GM12872 (cell line): ENCODE data around the gene RPGRIP1L.

Experiments
- TF ChIP-seq, protein P1 (sequence below): IDR thresholded peaks from 3 replicates; pipeline ENCODE4 v1.5.1; 2011; ENCODE audit warnings: low read depth, mild to moderate bottlenecking, low read length, moderate library complexity; ENCODE audit not compliant: insufficient read depth

Gene RPGRIP1L

GRCh38 chr16:53563426-53563825 lies 140.2 kb downstream of the RPGRIP1L start:
- TF ChIP-seq, protein P1, sequence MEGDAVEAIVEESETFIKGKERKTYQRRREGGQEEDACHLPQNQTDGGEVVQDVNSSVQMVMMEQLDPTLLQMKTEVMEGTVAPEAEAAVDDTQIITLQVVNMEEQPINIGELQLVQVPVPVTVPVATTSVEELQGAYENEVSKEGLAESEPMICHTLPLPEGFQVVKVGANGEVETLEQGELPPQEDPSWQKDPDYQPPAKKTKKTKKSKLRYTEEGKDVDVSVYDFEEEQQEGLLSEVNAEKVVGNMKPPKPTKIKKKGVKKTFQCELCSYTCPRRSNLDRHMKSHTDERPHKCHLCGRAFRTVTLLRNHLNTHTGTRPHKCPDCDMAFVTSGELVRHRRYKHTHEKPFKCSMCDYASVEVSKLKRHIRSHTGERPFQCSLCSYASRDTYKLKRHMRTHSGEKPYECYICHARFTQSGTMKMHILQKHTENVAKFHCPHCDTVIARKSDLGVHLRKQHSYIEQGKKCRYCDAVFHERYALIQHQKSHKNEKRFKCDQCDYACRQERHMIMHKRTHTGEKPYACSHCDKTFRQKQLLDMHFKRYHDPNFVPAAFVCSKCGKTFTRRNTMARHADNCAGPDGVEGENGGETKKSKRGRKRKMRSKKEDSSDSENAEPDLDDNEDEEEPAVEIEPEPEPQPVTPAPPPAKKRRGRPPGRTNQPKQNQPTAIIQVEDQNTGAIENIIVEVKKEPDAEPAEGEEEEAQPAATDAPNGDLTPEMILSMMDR = no peak

DNA sequence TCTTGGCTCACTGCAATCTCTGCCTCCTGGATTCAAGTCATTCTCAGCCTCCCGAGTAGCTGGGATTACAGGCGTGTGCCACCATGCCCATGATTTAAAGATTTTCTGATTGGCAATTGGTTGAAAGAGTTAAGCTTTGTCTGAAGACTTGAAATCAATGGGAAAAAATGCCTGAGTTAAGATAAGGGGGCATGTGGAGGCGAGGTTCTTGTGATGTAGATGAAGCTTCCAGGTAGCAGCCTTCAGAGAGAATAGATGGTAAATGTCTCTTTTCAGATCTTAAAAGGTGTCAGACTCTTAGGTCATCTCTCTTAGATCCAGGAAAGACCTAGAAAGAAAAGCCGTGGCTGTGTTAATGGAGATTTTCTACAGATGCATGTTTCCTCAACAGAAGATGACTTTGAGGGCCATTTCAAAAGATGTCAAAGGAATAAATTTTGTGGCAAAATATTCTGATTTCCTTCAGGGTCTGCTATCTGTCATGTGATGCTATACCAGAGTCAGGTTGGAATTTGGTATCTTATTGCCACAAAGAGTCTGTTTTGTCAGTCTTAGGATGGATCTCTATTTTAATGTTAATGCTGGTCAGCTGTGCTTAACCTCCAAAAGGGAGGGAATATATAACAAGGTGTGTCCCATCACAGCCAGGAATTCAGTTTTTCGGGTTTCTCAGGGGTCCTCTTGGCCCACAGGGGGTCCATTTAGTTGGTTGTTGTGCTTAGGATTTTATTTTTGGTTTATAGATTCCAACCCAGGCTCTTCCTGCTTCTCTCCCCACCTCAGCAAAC lies 142.4 kb downstream of the RPGRIP1L start:
- TF ChIP-seq, protein P1 = no peak

GRCh38 chr16:53559270-53559951 lies 144.2 kb downstream of the RPGRIP1L start:
- TF ChIP-seq, protein P1 = no peak

DNA sequence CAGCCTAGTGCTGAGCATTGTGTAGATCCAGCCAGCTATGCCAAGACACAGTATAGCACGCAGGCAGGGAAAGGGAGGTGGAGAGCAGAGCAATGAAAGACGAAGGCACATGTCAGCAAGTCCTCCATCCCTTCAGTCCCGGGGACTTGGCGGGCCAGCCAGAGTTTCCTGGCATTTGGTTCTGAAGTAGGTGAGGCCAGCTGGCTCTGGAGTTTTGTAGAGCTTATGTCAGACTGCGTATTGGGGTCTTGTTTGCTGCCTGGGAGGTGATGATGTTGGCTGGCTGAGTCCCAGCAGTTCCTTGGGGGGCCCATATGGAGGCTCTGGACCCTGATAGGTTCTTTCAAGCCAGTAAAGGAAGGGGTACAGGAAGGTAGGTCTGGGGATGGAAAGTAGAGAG lies 144.9 kb downstream of the RPGRIP1L start:
- TF ChIP-seq, protein P1 = no peak

DNA sequence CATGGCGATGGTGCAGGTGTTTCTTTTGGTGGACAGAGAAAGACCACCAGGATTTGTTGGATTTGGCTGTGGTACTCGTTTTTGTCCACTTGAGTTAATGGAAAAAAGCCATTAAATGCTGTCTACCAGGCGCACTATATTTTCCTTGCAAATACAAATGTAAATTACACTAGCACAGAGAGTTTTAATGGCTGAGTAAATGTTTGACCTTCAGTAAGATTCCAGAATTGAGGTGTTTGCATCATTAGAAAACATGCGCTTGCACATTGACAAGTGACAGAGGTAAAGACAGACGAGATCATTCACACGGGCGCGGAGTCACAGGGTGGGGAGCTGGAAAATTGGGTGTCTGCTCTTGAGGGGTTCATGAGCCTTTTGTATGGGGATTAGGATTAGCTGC lies 147.1 kb downstream of the RPGRIP1L start:
- TF ChIP-seq, protein P1 = no peak

DNA sequence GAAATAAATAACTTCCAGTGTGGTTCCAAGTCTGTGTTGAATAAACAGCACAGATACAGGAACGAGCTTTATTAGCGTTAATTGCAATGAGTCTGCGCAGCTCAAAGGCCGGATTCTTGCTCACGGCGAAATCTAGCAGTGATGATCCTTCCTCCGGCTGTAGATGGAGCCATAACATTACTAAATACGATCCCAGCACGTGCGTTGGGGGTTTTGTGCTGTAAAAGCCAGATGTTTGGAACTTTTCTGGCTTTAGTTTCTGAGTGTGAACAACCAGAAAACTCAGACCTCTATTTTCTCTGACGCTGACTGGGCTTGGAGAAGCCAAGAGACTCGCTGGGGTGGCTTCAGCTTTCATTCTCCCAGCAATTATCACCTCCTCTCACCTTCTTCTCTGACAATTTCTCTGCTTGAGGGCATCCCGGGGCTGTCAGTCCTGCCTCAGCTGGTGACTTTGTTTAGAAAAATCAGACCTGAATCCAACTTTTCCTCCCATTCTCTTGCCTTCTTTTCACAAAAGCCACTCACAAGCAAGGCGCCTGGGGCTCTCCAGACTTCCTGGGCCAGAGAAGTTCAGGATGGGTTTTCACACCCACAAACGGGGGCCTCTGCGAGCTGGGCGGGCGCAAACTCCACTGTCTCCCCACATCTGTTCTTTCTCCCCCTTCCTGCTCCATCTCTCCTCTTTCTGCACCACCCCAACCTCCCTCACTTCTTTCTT lies 153.5 kb downstream of the RPGRIP1L start:
- TF ChIP-seq, protein P1 = peak; percentile 68
